Naive thymus-derived CD4-positive, alpha-beta T cell (primary cell): ENCODE data around the gene PLEKHA1. TPM values are rescaled to one million over a fixed set of nuclear protein-coding genes. Genes with fewer than 3 reads are reported as not detected.
A peak's percentile ranks its signal among the peaks of the same experiment; 100 is the strongest.

Experiments
- ATAC-seq: fragments of 150-1000 bp; cut with Tn5 transposase; 2 replicates; pipeline ENCODE4 v1.10.0; 2021; ENCODE audit warnings: mild to moderate bottlenecking, moderate library complexity
- CTCF ChIA-PET: fragments of 350-600 bp; sonication (Branson Sonifier 250); formaldehyde crosslinking; loops from one replicate; lab custom pipeline; 2021; ENCODE audit warnings: antibody characterized with exemption; lab: Charles Lee
- POLR2A ChIA-PET: fragments of 350-600 bp; sonication (Branson Sonifier 250); formaldehyde crosslinking; loops from one replicate; lab custom pipeline; 2021; ENCODE audit warnings: antibody characterized with exemption, inconsistent platforms; lab: Charles Lee
- DNase-seq, 9 donors: peaks; one replicate each; pipeline versions ENCODE4 v3.0.0 to v3.0.0-alpha.2; 2020 to 2022; ENCODE audit warnings: mixed read lengths in 1 of 9
- H3K27ac ChIP-seq: one replicate; pipeline ENCODE4 v1.7.0; 2013; ENCODE audit warnings: mild to moderate bottlenecking, low read depth, low read length, moderate library complexity
- H3K27me3 ChIP-seq, 2 donors: one replicate each; pipeline ENCODE4 v1.7.0; 2013; ENCODE audit warnings: low read length in 2 of 2, mild to moderate bottlenecking in 2 of 2, moderate library complexity in 2 of 2; ENCODE audit not compliant: control insufficient read depth in 2 of 2, insufficient read depth in 2 of 2
- H3K36me3 ChIP-seq, 3 experiments: 1 replicate in 2 of 3; 2 replicates in 1 of 3; pipeline ENCODE4 v1.7.0; 2013; ENCODE audit warnings: low read length in 3 of 3, mild to moderate bottlenecking in 3 of 3, moderate library complexity in 1 of 3; ENCODE audit not compliant: insufficient read depth in 3 of 3, control insufficient read depth in 2 of 3
- H3K4me1 ChIP-seq, 2 donors: one replicate each; pipeline ENCODE4 v1.7.0; 2013; ENCODE audit warnings: low read length in 2 of 2, mild to moderate bottlenecking in 2 of 2, moderate library complexity in 1 of 2; ENCODE audit not compliant: control insufficient read depth in 2 of 2, insufficient read depth in 2 of 2
- H3K4me3 ChIP-seq: 2 replicates; pipeline ENCODE4 v1.7.0; 2013; ENCODE audit warnings: mild to moderate bottlenecking, low read length
- H3K9me3 ChIP-seq, 3 experiments: 1 replicate in 2 of 3; 2 replicates in 1 of 3; pipeline ENCODE4 v1.7.0; 2013; ENCODE audit warnings: low read length in 3 of 3; ENCODE audit not compliant: control insufficient read depth in 2 of 3
- H3K27ac Mint-ChIP-seq, 9 donors: one replicate each; pipeline ENCODE4 v1.8.0; 2020 to 2022; ENCODE audit warnings: mixed read lengths in 9 of 9, mild to moderate bottlenecking in 8 of 9, moderate library complexity in 5 of 9, inconsistent platforms in 2 of 9
- H3K27me3 Mint-ChIP-seq, 5 donors: one replicate each; pipeline ENCODE4 v1.8.0; 2021 to 2022; ENCODE audit warnings: mixed read lengths in 5 of 5, mild to moderate bottlenecking in 1 of 5
- H3K36me3 Mint-ChIP-seq, 5 donors: one replicate each; pipeline ENCODE4 v1.8.0; 2020 to 2022; ENCODE audit warnings: mixed read lengths in 5 of 5, mild to moderate bottlenecking in 3 of 5, inconsistent platforms in 1 of 5
- H3K4me1 Mint-ChIP-seq, 7 donors: one replicate each; pipeline ENCODE4 v1.8.0; 2020 to 2022; ENCODE audit warnings: mixed read lengths in 7 of 7, mild to moderate bottlenecking in 3 of 7, inconsistent platforms in 1 of 7
- H3K4me3 Mint-ChIP-seq, 10 donors: one replicate each; pipeline ENCODE4 v1.8.0; 2020 to 2022; ENCODE audit warnings: mild to moderate bottlenecking in 10 of 10, mixed read lengths in 10 of 10, moderate library complexity in 6 of 10, inconsistent platforms in 2 of 10
- H3K9me3 Mint-ChIP-seq, 11 donors: one replicate each; pipeline ENCODE4 v1.8.0; 2020 to 2022; ENCODE audit warnings: mixed read lengths in 11 of 11, mild to moderate bottlenecking in 4 of 11, inconsistent platforms in 1 of 11, moderate library complexity in 1 of 11
- intact Hi-C, 2 donors: fragments of 100-400 bp; cut with micrococcal nuclease; formaldehyde crosslinking; loops; one replicate each; pipeline ENCODE4 v1.15.1; 2023
- polyA plus RNA-seq, 2 donors: library from polyadenylated mRNA; unstranded; fragments of 300-500 nt; fragmentation: Illumina TruSeq; gene quantifications; one replicate each; pipeline ENCODE4 v1.2.3, GENCODE V29; 2021
- total RNA-seq, 6 experiments: library from RNA in 5 of 6; stranded (reverse) in 5 of 6; gene quantifications; 1 replicate in 5 of 6; 2 replicates in 1 of 6; pipeline ENCODE4 v1.2.3 and lab custom pipeline; 2021 to 2026

PLEKHA1 gene
- total and polyA plus RNA-seq, 7 experiments from 2014 or later, result 5.9 to 100 (median 87.2) TPM

- H3K27ac Mint-ChIP-seq, result no peak within 1 kb of the TSS
- Histone ChIP-seq H3K27ac (no peak within 1 kb of the TSS), H3K27me3 (peaks cover 12 to 13% of the 10 kb centered on the region in 2 donors), H3K4me3 (no peak within 1 kb of the TSS), H3K36me3 (no peaks in the 10 kb centered on the region), H3K9me3 (no peaks in the 10 kb centered on the region), H3K4me1 (no peaks in the 10 kb centered on the region)
- no peaks in the 10 kb centered on the region for H3K36me3 Mint-ChIP-seq
- H3K9me3 Mint-ChIP-seq, result no peaks in the 10 kb centered on the region
- ATAC-seq, result no peak
- ChIA-PET CTCF (interaction anchor here (1.0 kb wide), 1 partner anchor 19 kb away, joined by 5 read pairs; no protein-coding TSS in a partner anchor), POLR2A (no interaction called here)
- no peak for DNase-seq
- peaks cover 0 to 5% (median 0%) of the 10 kb centered on the region in 7 donors for H3K4me1 Mint-ChIP-seq
- intact Hi-C loops, result no loop called here
- H3K27me3 Mint-ChIP-seq, result peaks cover 29 to 66% (median 44%) of the 10 kb centered on the region in 5 donors
- no peak within 1 kb of the TSS for H3K4me3 Mint-ChIP-seq
These were observed 80.1 kb downstream of the PLEKHA1 start, which contains the start of gene ARMS2 for GRCh38 chr10:122454603-122455080. ARMS2 (plus strand) TSS chr10:122454653; CDS start chr10:122454728, 75 bp downstream.

DNA sequence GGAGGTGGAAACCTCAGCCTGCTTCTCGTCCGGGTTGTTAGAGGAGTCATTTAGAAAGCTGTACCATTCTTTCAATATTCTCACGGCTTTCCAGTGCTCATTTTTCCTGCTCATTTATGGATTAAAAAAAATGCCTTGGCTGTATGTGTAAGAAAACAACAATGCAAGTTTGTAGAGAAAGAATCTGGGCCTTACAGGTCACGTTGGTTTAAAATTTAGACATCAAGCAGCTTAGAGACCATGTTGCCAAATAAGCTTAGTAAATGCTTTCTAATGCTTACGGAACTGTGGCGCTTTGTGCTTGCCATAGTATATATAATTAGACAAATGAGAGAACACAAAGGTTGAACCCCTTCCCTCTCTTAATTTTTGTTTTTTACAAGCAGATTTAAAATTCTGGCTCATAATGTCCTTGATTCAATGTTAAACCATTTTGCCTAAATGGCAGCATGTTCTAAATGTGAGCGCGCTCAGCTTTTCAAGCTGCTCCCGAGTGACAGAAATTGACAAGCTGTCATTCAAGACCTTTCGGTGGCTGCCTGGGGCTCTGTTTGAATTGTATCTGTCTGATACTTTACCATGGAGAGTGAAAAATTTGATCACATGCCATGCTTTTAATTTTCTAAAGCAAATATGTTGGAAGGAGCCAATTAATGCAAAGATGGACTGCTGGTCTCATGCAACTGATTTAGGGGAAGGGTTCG is 81.0 kb downstream of the PLEKHA1 start:
- peaks cover 38 to 69% (median 49%) of the 10 kb centered on the region in 5 donors for H3K27me3 Mint-ChIP-seq
- no peak for DNase-seq
- Histone ChIP-seq H3K4me1 (peaks cover 0 to 2% of the 10 kb centered on the region in 2 donors), H3K4me3 (no peak overlapping the region), H3K27me3 (peaks cover 13 to 21% of the 10 kb centered on the region in 2 donors), H3K9me3 (no peaks in the 10 kb centered on the region), H3K36me3 (no peaks in the 10 kb centered on the region), H3K27ac (no peak overlapping the region)
- no peak overlapping the region for H3K4me3 Mint-ChIP-seq
- no peak for ATAC-seq
- peaks cover 0 to 9% (median 2%) of the 10 kb centered on the region in 7 donors for H3K4me1 Mint-ChIP-seq
- intact Hi-C loops, result no loop called here
- CTCF ChIA-PET, result interaction anchor here (1.0 kb wide), 1 partner anchor 20 kb away, joined by 5 read pairs; no protein-coding TSS in a partner anchor
- POLR2A ChIA-PET, result no interaction called here
- H3K36me3 Mint-ChIP-seq, result no peaks in the 10 kb centered on the region
- no peaks in the 10 kb centered on the region for H3K9me3 Mint-ChIP-seq
- H3K27ac Mint-ChIP-seq, result no peak overlapping the region

- H3K27me3 Mint-ChIP-seq, result peaks cover 49 to 69% (median 56%) of the 10 kb centered on the region in 5 donors
- no peak for ATAC-seq
- no peaks in the 10 kb centered on the region for H3K36me3 ChIP-seq
- no peak overlapping the region for H3K4me3 Mint-ChIP-seq
- no peak for DNase-seq
- intact Hi-C loops, result no loop called here
- H3K4me1 Mint-ChIP-seq, result peaks cover 6 to 20% (median 12%) of the 10 kb centered on the region in 7 donors
- H3K9me3 Mint-ChIP-seq, result no peaks in the 10 kb centered on the region
- no peak overlapping the region for H3K27ac Mint-ChIP-seq
- no peak overlapping the region for H3K4me3 ChIP-seq
- H3K36me3 Mint-ChIP-seq, result no peaks in the 10 kb centered on the region
- H3K27ac ChIP-seq, result no peak overlapping the region
- ChIA-PET POLR2A (no interaction called here), CTCF (no interaction called here)
- peaks cover 13 to 23% of the 10 kb centered on the region in 2 donors for H3K27me3 ChIP-seq
- peaks cover 0 to 7% of the 10 kb centered on the region in 2 donors for H3K4me1 ChIP-seq
- H3K9me3 ChIP-seq, result no peaks in the 10 kb centered on the region
These were observed 83.4 kb downstream of the PLEKHA1 start for GRCh38 chr10:122457934-122458333.

DNA sequence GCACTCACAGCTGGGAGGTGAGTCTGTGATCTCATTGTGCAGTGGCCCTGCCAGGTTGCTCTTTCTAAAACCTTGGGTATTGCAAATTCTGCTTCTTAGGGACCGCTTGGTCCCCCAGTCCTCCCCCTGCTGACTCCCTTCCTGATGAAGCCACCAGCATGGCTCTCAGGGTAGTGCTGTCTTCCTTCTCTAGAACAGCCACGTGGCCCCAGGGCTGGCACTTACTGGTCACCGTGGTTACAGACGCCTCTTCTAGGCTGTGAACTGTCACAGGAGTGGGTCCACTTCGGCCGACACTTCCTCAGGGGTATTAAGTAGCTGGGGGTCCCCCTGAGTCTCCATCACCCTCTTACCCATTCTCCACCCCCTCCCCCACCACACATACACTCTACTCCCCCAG is 84.2 kb downstream of the PLEKHA1 start:
- Mint-ChIP-seq H3K27me3 (peaks cover 53 to 74% (median 63%) of the 10 kb centered on the region in 5 donors), H3K36me3 (no peaks in the 10 kb centered on the region), H3K27ac (no peak overlapping the region), H3K4me3 (peak overlapping the region in 1 of 10 donors; percentile 58), H3K4me1 (peaks cover 6 to 20% (median 17%) of the 10 kb centered on the region in 7 donors), H3K9me3 (no peaks in the 10 kb centered on the region)
- Histone ChIP-seq H3K4me1 (peaks cover 0 to 7% of the 10 kb centered on the region in 2 donors), H3K36me3 (no peaks in the 10 kb centered on the region), H3K27ac (no peak overlapping the region), H3K4me3 (no peak overlapping the region), H3K9me3 (no peaks in the 10 kb centered on the region), H3K27me3 (peaks cover 13 to 23% of the 10 kb centered on the region in 2 donors)
- ATAC-seq (no peak), DNase-seq (no peak)
- CTCF ChIA-PET, result no interaction called here
- POLR2A ChIA-PET, result no interaction called here
- intact Hi-C loops, result no loop called here

DNA sequence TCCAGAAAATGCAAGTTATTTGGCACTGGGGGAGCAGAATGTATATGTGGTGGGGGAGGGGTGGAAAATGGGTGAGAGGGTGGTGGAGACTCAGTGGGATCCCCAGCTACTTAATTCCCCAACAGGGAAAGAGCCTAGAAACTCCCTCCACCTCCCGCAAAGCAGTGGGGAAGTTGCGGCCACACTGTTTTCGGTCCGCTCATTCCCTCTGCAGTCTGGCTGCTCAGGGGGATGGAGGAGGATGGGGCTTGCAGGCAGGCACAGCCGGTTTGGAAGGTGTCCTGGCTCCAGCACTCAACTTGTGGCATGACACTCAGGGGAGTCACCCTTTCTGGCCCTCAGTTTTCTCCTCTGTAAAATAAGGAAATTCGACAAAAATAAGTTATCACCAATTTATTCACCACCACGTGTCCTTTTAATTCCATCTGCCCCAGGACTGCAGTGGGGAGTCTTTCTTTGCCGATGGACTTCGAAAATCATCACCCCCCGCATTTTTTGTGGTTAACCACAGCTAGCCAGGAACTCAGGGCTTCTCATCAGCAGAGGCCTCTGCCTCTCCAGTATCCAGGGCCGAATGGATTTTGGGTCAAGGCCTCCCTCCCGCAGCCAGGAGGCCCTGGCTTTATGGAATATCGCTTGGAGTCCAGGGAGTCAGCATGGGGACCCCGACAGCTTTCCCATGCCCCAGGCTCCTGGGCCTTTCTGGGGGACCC is 85.2 kb downstream of the PLEKHA1 start:
- ATAC-seq (no peak), DNase-seq (no peak)
- ChIA-PET CTCF (no interaction called here), POLR2A (no interaction called here)
- no peaks in the 10 kb centered on the region for H3K9me3 ChIP-seq
- Mint-ChIP-seq H3K36me3 (no peaks in the 10 kb centered on the region), H3K27me3 (peaks cover 60 to 76% (median 70%) of the 10 kb centered on the region in 5 donors), H3K27ac (no peak overlapping the region), H3K4me3 (peak overlapping the region in 8 of 10 donors; percentile 26 to 58 (median 46)), H3K9me3 (no peaks in the 10 kb centered on the region), H3K4me1 (peaks cover 6 to 20% (median 17%) of the 10 kb centered on the region in 7 donors)
- peaks cover 0 to 7% of the 10 kb centered on the region in 2 donors for H3K4me1 ChIP-seq
- intact Hi-C loops, result no loop called here
- no peak overlapping the region for H3K4me3 ChIP-seq
- no peaks in the 10 kb centered on the region for H3K36me3 ChIP-seq
- peaks cover 13 to 23% of the 10 kb centered on the region in 2 donors for H3K27me3 ChIP-seq
- no peak overlapping the region for H3K27ac ChIP-seq

GRCh38 chr10:122460891-122461293 is 86.4 kb downstream of the PLEKHA1 start:
- Mint-ChIP-seq H3K36me3 (no peaks in the 10 kb centered on the region), H3K9me3 (no peaks in the 10 kb centered on the region), H3K4me3 (peak overlapping the region in 7 of 10 donors; percentile 45 to 89 (median 73)), H3K27ac (no peak overlapping the region), H3K4me1 (peaks cover 6 to 20% (median 17%) of the 10 kb centered on the region in 7 donors), H3K27me3 (peaks cover 68 to 78% (median 73%) of the 10 kb centered on the region in 5 donors)
- peak overlapping the region; percentile 13 for H3K4me3 ChIP-seq
- H3K27me3 ChIP-seq, result peaks cover 13 to 23% of the 10 kb centered on the region in 2 donors
- DNase-seq (no peak), ATAC-seq (no peak)
- H3K36me3 ChIP-seq, result no peaks in the 10 kb centered on the region
- no peak overlapping the region for H3K27ac ChIP-seq
- ChIA-PET POLR2A (no interaction called here), CTCF (no interaction called here)
- H3K4me1 ChIP-seq, result peaks cover 0 to 7% of the 10 kb centered on the region in 2 donors
- intact Hi-C loops, result no loop called here
- no peaks in the 10 kb centered on the region for H3K9me3 ChIP-seq
